Fibroblast of skin of back (primary cell): ENCODE results near the gene SLC39A7.

ENCODE experiments used
- DNase-seq: peaks from one replicate; pipeline ENCODE4 v3.0.0-alpha.2; 2013

Gene SLC39A7

DNA sequence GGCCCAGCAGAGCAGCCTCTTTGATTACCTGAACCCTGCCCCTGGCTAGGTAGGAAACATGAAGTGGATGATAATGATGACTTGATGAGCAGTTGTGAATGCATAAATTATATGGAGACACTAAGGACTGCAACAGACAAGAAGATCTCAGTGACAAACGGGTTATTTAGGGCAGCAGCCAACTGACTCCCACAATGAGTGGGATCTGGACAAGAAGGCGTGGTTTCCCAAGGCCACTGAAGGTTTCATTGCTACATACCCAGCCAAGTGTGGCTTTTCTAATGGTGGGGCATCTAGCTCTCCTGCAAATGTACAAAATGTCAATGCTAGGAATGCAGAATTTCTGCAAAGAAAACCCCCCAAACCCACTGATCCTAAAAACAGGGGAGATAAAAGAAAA, 37.1 kb downstream of the SLC39A7 start:
- no peak for DNase-seq

GRCh38 chr6:33241968-33242367, 41.3 kb downstream of the SLC39A7 start:
- DNase-seq, result no peak

DNA sequence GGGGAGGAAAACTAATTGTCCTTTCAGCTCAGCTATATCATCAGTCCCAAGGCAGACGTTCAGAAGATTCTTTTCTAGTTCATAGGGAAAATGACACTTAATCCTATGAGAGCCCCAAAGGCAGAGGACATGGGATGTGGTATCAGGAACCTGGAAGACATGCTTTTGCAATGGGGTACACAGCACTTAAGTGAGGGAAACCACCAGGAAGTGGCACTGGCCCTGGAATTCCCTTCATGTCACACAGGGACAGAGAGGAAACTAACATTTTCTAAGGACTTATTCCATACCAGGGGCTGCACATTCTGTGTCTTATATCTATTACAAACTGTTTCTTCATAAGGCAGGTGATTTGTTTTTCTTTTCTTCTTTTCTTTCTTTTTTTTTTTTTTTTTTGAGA, 42.8 kb downstream of the SLC39A7 start:
- no peak for DNase-seq

DNA sequence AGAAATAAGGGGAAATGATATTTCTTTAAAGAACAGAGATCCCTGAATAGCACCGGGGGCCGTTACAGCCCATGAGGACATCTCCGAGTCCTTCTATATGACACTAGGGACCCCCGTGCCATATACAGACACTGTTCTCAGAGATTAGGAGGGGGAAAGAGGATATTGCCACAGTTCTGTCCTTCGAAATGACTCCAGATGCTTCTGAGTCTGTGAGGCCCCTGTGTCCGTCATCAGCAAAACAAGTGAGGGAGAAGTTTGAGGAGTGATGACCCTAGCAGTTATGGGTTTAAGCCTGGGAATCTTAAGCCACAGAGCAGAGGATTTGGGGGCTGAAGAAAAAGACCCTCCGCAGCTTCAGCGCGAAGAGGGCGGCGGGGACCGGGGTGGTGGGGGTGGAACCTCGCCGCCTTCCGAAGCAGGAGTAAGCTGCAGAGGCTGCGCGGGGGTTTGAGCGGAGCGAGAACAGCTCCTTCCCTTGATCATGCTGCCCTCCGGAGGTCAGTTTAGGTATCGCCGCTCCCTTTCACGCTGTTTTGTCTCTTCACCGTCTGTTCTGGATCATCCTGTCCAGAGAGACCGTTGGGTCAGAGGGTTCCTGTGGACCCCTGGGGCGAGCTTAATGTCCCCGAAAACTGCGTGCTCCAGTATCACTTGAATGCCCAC, 47.4 kb downstream of the SLC39A7 start:
- DNase-seq, result peak; percentile 80

DNA sequence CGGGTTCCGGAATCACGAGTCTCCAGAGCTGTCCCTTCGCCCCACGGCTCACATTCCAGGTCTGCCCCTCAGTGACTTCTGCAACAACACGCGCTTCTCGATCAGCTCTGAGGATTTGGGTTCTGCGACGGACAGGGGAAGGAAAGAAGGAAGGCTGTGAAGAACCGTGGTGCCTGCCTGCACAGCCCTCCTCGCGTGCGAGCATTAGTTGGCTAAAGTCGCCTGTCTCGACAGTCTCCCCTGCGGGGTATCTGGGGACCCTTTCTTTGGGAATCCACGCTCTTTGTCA, 47.9 kb downstream of the SLC39A7 start:
- DNase-seq, result no peak

DNA sequence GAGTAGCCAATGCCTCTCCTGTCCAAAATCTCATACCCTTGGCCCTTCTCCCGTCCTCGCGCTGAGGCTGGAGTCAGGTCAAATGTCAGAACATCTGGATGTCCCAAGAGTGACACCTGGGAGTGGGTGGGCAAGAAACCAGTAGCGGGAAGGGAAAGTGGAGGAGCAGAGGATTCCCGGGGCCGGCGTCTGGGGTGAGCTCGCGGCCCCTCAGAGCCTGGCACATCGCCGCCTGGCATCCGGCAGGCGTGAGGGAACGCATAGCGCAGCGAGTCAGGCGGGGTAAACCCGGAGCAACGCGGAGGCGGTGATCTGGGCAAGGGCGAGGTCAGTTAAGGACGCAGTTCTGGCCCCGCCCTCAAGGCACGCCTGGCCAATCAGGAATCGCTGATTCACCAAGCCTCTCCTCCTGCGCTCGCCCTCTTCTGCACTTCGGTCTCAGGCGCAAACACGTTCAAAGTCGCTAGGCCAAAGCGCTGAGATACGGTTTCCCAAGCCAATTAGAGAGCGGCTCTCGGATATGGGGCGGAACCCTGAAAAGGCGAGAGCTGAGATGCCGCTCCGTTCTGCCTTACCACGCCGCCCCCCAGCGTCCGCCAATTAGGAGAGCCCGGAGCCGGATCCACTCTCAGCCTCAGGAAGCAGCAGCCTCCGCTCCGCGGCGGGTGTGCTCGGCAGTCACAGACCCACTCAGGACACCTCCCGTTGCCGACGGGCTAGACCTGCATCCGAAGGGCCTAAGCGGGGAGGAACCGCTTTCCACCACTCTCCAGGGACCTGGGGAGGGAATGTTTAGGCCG, 48.5 kb downstream of the SLC39A7 start:
- peak; percentile 100 for DNase-seq

DNA sequence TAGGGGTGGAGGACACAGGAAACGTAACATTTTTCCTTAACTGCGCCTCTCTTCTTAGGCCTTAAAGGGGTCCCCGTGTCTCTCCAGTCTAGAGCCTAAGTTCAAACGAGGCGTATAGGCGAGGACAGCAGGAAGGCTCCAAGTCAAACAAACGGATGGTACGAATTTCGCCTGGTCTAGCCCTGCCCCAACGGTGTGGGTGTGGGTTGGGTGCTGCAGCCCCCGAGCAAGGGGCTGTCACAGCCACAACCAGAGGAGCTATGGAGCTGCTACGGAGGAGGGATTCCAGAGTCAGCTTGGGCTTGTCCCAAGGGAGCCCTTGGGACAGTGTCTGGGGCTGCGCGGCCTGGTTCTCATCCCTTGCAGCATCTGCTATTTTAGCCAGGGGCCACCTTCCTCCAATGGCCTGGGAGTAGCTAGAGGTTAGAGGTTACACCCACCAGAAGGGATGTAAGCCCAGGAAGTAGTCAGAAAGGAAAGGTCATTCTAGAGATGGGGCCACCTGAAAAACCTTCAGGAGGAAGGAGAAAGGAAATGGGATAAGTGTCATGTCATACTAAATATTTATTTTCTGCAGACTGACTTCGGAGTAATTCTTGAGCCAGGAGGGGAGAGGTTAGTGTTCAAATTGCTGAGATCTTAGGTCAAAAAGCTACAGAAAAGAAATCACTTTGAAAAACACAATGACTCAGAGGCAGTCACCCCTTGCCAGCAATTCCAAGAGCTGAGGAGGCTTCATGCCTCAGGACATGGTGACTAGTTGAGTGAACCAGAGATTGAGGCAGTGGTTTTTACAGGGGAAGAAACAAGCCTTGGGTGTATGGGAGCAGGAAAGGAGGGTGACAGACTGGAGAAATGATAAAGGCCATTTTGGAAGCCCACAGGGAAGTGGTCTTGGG, 49.3 kb downstream of the SLC39A7 start:
- DNase-seq, result peak; percentile 93

DNA sequence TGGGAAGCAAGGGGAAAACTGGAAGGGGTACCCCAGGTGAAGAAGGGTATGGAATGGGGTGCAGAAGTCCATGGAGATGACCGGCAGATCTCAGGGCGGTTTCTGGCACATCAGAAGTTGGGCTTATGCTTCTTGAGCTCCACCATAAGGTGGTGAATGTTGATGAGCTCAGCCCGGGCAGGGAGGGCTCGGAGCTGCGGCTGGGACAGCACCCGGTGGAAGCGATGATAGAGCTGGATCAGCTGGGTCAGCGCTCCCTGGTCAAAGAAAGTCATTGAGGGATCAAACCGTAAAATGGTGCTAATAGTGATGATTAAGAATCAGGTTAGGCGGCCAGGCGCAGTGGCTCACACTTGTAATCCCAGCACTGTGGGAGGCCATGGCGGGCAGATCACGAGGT, 50.1 kb downstream of the SLC39A7 start:
- DNase-seq, result no peak

GRCh38 chr6:33251395-33252012, 50.8 kb downstream of the SLC39A7 start:
- DNase-seq, result peak; percentile 25

DNA sequence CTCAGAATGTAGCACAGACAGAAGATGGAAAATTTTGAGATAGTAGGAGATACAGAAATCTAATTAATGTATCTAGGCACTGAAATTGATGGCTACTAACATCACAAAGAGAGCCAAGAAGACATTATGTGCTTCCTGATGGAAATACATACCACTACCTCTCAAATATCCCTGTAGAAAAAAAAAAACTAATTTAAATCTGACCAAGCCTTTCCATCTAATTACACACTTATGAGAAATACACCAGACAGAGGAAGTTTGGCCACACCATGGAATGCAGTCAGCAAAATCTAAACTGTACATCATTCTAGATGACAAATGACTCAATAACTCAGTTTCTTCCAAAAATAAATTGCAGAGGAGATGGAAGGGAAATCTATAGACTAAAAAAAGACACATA, 52.1 kb downstream of the SLC39A7 start:
- DNase-seq, result peak; percentile 69
